ENCODE measurements around the gene SLC26A1.

DNA sequence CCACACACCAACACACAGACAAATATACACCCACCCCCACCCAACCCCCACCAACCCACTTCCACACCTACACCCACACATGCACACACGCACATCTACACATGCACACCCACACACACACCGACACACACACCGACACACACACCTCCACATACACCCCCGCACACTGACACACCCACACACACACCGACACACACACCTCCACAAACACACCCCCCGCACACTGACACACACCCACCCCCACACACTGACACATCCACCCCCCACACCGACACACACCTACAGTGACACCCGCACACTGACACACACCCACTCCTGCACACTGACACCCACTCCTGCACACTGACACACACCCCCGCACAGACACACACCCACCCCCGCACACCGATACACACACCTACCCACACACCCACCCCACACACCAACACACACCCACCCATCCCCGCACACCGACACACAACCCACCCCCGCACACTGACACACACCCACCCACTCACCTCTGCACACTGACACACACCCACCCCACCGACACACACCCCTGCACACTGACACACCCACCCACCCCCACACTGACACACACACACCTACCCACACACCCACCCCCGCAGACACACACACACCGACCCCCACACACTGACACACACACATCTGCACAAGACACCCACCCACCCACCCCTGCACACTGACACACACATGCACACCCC is 49.3 kb upstream of the SLC26A1 start:
- TF ChIP-seq POLR2AphosphoS5 (IDR thresholded peaks at IDR 0.05; ENCODE audit: insufficient read depth, low read depth, low read length) (no peak), POLR2A (IDR thresholded peaks at IDR 0.05; ENCODE audit: low read depth, low read length) (no peak), JUN (IDR thresholded peaks at IDR 0.05; ENCODE audit: borderline replicate concordance, insufficient read depth, insufficient read length, low read depth) (no peak), GATA2 (IDR thresholded peaks at IDR 0.05; ENCODE audit: insufficient read depth, insufficient read length, low read depth, low read length) (no peak), EZH2 (IDR thresholded peaks at IDR 0.05; ENCODE audit: borderline replicate concordance, low read depth, low read length, severe bottlenecking) (no peak)
- TF ChIP-seq, protein P1, sequence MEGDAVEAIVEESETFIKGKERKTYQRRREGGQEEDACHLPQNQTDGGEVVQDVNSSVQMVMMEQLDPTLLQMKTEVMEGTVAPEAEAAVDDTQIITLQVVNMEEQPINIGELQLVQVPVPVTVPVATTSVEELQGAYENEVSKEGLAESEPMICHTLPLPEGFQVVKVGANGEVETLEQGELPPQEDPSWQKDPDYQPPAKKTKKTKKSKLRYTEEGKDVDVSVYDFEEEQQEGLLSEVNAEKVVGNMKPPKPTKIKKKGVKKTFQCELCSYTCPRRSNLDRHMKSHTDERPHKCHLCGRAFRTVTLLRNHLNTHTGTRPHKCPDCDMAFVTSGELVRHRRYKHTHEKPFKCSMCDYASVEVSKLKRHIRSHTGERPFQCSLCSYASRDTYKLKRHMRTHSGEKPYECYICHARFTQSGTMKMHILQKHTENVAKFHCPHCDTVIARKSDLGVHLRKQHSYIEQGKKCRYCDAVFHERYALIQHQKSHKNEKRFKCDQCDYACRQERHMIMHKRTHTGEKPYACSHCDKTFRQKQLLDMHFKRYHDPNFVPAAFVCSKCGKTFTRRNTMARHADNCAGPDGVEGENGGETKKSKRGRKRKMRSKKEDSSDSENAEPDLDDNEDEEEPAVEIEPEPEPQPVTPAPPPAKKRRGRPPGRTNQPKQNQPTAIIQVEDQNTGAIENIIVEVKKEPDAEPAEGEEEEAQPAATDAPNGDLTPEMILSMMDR (IDR thresholded peaks at IDR 0.05; ENCODE audit: extremely low read depth in 1 of 2, insufficient read depth in 1 of 2, low read depth in 1 of 2, low read length in 2 of 2), result no peak

Measured in endothelial cell of umbilical vein (primary cell).